ENCODE results near the gene COL28A1. TPM values are rescaled to one million over a fixed set of nuclear protein-coding genes. Genes with fewer than 3 reads are reported as not detected.
A peak's percentile ranks its signal among the peaks of the same experiment; 100 is the strongest.
"Not testable (repeated sequence)": the region's sequence is repeated elsewhere in the genome, so short reads cannot be mapped to it uniquely, and the experiment has no call there.

Gene COL28A1
- total RNA-seq, 1 experiment from 2014 or later: 0.81 TPM

DNA sequence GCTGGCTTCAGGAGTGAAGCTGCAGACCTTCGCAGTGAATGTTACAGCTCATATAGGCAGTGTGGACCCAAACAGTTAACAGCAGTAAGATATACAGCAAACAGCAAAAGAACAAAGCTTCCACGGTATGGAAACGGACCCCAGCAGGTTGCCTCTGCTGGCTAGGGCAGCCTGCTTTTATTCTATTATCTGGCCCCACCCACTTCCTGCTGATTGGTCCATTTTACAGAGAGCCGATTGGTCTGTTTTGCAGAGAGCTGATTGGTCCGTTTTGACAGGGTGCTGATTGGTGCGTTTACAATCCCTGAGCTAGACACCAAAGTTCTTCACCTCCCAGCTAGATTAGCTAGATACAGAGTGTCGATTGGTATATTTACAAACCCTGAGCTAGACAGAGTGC, 58.0 kb downstream of the COL28A1 start:
- POLR2A ChIA-PET; H3K27ac Mint-ChIP-seq; CTCF ChIA-PET; H3K27me3 Mint-ChIP-seq (ENCODE audit: low read depth); H3K36me3 Mint-ChIP-seq; H3K4me3 Mint-ChIP-seq; H3K4me1 Mint-ChIP-seq; ATAC-seq; DNase-seq (ENCODE audit: low spot score): not testable (repeated sequence)
- peaks cover 27% of the 10 kb centered on the region for H3K9me3 Mint-ChIP-seq
- TF ChIP-seq NFYB (CRISPR knock-in tag; conservative IDR thresholded peaks at IDR 0.05; ENCODE audit: low read depth): 0 out of 2 replicates have a peak, but pooled peaks have one; percentile 31

DNA sequence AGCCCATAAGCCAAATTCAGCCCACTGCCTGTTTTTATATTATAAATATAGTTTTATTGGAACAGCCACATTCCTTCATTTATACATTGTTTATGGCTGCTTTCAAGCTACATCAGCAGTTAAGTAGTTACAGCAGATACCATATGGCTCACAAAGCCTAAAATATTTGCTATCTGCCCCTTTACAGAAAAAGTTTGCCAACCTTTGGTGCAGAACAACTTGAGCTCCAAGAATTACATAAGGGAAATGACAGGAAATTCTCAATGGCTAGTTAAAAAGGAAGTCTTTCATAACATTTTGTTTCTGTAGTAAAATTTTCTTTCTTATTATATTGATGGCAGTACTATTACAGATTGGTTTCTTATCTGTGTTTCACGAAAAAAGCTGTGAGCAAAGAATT, 59.3 kb downstream of the COL28A1 start:
- ChIA-PET CTCF (no interaction called here), POLR2A (no interaction called here)
- ATAC-seq (no peak), DNase-seq (ENCODE audit: low spot score) (no peak)
- H3K36me3 Mint-ChIP-seq: peaks cover 11% of the 10 kb centered on the region
- no peaks in the 10 kb centered on the region for H3K4me1 Mint-ChIP-seq
- no peak overlapping the region for H3K4me3 Mint-ChIP-seq
- H3K27me3 Mint-ChIP-seq (ENCODE audit: low read depth): no peaks in the 10 kb centered on the region
- H3K27ac Mint-ChIP-seq: no peak overlapping the region
- peaks cover 36% of the 10 kb centered on the region for H3K9me3 Mint-ChIP-seq
- TF ChIP-seq OVOL2 (CRISPR knock-in tag; IDR thresholded peaks at IDR 0.05; ENCODE audit: borderline replicate concordance) (no peak), NR3C1 (CRISPR knock-in tag; conservative IDR thresholded peaks at IDR 0.05; ENCODE audit: low read depth) (no peak), NFATC4 (CRISPR knock-in tag; IDR thresholded peaks at IDR 0.05) (no peak), TCF7 (CRISPR knock-in tag; IDR thresholded peaks at IDR 0.05; ENCODE audit: low read depth) (no peak), IRF2 (CRISPR knock-in tag; IDR thresholded peaks at IDR 0.05; ENCODE audit: borderline replicate concordance, low read depth) (no peak), SP1 (CRISPR knock-in tag; conservative IDR thresholded peaks at IDR 0.05) (no peak), ZNF317 (CRISPR knock-in tag; IDR thresholded peaks at IDR 0.05; ENCODE audit: borderline replicate concordance, low read depth) (no peak), ELF4 (CRISPR knock-in tag; IDR thresholded peaks at IDR 0.05; ENCODE audit: low read depth) (no peak)
- TF ChIP-seq, protein P1, sequence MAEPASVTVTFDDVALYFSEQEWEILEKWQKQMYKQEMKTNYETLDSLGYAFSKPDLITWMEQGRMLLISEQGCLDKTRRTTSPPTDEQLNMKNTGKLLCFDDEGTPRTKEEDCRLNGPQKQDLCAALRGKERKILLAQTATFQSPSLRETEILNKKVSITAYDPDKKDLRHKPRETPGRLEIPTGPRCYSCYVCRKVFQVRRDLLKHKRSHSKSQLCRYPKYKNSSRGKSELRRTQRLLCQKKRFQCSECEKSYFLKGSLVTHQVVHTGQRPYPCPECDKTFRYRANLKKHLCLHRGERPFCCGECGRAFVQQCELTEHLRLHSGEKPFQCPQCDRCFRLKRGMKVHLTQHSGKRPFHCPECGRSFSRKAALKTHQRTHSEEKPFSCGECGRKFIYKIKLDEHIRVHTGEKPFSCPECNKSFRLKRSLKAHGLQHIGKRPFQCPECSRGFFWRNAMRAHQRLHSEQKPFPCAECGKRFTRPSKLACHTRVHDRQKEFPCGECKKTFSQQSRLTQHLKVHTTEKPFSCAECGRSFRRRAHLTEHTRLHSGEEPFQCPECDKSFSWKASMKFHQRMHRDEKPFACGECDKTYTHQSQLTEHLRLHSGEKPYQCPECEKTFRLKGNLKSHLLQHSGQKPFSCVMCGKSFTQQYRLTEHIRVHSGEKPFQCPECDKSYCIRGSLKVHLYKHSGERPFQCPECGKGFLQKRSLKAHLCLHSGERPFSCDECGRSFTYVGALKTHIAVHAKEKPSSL (CRISPR knock-in tag; conservative IDR thresholded peaks at IDR 0.05): no peak
- TF ChIP-seq, protein P2, sequence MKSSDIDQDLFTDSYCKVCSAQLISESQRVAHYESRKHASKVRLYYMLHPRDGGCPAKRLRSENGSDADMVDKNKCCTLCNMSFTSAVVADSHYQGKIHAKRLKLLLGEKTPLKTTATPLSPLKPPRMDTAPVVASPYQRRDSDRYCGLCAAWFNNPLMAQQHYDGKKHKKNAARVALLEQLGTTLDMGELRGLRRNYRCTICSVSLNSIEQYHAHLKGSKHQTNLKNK (CRISPR knock-in tag; IDR thresholded peaks at IDR 0.05): no peak
- TF ChIP-seq, protein P3, sequence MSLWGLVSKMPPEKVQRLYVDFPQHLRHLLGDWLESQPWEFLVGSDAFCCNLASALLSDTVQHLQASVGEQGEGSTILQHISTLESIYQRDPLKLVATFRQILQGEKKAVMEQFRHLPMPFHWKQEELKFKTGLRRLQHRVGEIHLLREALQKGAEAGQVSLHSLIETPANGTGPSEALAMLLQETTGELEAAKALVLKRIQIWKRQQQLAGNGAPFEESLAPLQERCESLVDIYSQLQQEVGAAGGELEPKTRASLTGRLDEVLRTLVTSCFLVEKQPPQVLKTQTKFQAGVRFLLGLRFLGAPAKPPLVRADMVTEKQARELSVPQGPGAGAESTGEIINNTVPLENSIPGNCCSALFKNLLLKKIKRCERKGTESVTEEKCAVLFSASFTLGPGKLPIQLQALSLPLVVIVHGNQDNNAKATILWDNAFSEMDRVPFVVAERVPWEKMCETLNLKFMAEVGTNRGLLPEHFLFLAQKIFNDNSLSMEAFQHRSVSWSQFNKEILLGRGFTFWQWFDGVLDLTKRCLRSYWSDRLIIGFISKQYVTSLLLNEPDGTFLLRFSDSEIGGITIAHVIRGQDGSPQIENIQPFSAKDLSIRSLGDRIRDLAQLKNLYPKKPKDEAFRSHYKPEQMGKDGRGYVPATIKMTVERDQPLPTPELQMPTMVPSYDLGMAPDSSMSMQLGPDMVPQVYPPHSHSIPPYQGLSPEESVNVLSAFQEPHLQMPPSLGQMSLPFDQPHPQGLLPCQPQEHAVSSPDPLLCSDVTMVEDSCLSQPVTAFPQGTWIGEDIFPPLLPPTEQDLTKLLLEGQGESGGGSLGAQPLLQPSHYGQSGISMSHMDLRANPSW (CRISPR knock-in tag; conservative IDR thresholded peaks at IDR 0.05; ENCODE audit: low read depth): no peak
- TF ChIP-seq, protein P4, sequence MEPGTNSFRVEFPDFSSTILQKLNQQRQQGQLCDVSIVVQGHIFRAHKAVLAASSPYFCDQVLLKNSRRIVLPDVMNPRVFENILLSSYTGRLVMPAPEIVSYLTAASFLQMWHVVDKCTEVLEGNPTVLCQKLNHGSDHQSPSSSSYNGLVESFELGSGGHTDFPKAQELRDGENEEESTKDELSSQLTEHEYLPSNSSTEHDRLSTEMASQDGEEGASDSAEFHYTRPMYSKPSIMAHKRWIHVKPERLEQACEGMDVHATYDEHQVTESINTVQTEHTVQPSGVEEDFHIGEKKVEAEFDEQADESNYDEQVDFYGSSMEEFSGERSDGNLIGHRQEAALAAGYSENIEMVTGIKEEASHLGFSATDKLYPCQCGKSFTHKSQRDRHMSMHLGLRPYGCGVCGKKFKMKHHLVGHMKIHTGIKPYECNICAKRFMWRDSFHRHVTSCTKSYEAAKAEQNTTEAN (CRISPR knock-in tag; IDR thresholded peaks at IDR 0.05): no peak
- TF ChIP-seq, protein P5, sequence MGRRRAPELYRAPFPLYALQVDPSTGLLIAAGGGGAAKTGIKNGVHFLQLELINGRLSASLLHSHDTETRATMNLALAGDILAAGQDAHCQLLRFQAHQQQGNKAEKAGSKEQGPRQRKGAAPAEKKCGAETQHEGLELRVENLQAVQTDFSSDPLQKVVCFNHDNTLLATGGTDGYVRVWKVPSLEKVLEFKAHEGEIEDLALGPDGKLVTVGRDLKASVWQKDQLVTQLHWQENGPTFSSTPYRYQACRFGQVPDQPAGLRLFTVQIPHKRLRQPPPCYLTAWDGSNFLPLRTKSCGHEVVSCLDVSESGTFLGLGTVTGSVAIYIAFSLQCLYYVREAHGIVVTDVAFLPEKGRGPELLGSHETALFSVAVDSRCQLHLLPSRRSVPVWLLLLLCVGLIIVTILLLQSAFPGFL (CRISPR knock-in tag; IDR thresholded peaks at IDR 0.05; ENCODE audit: borderline replicate concordance): no peak

DNA sequence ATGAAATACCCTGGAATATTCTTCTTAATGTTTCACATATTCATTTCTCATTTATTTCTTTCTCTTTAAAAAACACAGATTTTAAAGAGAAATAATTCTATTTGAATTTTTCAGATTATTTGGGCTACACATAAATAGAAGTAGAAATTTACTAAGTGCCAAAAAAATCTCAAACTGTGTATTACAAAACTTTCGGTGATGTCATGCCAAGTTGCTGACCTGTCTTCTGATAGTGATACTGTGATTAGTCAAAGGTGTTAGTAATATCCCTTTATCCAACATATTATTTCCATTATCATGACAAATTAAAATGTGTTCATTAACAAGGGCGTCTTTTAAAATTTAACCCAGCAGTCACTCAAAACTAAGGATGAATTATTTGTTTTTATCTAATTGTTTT, 60.1 kb downstream of the COL28A1 start:
- CTCF ChIA-PET: no interaction called here
- POLR2A ChIA-PET: no interaction called here
- peaks cover 14% of the 10 kb centered on the region for H3K36me3 Mint-ChIP-seq
- H3K9me3 Mint-ChIP-seq: peaks cover 40% of the 10 kb centered on the region
- H3K4me3 Mint-ChIP-seq: no peak overlapping the region
- no peak for DNase-seq (ENCODE audit: low spot score)
- H3K4me1 Mint-ChIP-seq: no peaks in the 10 kb centered on the region
- H3K27ac Mint-ChIP-seq: no peak overlapping the region
- no peaks in the 10 kb centered on the region for H3K27me3 Mint-ChIP-seq (ENCODE audit: low read depth)
- no peak for ATAC-seq
- TF ChIP-seq, protein P6, sequence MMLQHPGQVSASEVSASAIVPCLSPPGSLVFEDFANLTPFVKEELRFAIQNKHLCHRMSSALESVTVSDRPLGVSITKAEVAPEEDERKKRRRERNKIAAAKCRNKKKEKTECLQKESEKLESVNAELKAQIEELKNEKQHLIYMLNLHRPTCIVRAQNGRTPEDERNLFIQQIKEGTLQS (CRISPR knock-in tag; conservative IDR thresholded peaks at IDR 0.05): no peak
- TF ChIP-seq, protein P2 (CRISPR knock-in tag; IDR thresholded peaks at IDR 0.05): no peak
- TF ChIP-seq, protein P7, sequence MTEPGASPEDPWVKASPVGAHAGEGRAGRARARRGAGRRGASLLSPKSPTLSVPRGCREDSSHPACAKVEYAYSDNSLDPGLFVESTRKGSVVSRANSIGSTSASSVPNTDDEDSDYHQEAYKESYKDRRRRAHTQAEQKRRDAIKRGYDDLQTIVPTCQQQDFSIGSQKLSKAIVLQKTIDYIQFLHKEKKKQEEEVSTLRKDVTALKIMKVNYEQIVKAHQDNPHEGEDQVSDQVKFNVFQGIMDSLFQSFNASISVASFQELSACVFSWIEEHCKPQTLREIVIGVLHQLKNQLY (CRISPR knock-in tag; IDR thresholded peaks at IDR 0.05): no peak
- TF ChIP-seq, protein P8, sequence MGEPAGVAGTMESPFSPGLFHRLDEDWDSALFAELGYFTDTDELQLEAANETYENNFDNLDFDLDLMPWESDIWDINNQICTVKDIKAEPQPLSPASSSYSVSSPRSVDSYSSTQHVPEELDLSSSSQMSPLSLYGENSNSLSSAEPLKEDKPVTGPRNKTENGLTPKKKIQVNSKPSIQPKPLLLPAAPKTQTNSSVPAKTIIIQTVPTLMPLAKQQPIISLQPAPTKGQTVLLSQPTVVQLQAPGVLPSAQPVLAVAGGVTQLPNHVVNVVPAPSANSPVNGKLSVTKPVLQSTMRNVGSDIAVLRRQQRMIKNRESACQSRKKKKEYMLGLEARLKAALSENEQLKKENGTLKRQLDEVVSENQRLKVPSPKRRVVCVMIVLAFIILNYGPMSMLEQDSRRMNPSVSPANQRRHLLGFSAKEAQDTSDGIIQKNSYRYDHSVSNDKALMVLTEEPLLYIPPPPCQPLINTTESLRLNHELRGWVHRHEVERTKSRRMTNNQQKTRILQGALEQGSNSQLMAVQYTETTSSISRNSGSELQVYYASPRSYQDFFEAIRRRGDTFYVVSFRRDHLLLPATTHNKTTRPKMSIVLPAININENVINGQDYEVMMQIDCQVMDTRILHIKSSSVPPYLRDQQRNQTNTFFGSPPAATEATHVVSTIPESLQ (CRISPR knock-in tag; IDR thresholded peaks at IDR 0.05): no peak
- TF ChIP-seq, protein P9, sequence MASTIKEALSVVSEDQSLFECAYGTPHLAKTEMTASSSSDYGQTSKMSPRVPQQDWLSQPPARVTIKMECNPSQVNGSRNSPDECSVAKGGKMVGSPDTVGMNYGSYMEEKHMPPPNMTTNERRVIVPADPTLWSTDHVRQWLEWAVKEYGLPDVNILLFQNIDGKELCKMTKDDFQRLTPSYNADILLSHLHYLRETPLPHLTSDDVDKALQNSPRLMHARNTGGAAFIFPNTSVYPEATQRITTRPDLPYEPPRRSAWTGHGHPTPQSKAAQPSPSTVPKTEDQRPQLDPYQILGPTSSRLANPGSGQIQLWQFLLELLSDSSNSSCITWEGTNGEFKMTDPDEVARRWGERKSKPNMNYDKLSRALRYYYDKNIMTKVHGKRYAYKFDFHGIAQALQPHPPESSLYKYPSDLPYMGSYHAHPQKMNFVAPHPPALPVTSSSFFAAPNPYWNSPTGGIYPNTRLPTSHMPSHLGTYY (CRISPR knock-in tag; IDR thresholded peaks at IDR 0.05): no peak
